ENCODE results near the gene SSR1. TPM values are rescaled to one million over a fixed set of nuclear protein-coding genes. Genes with fewer than 3 reads are reported as not detected.

The SSR1 gene
- total RNA-seq, 6 donors from 2014 or later, result 14.5 to 135 (median 57.7) TPM

- TF ChIP-seq CTCF (IDR thresholded peaks at IDR 0.05) (no peak), EP300 (IDR thresholded peaks at IDR 0.05) (no peak)
- Histone ChIP-seq H3K27me3 (no peaks in the 10 kb centered on the region), H3K36me3 (peaks cover 31 to 89% (median 63%) of the 10 kb centered on the region in 4 donors), H3K4me1 (peaks cover 3 to 11% (median 6%) of the 10 kb centered on the region in 4 donors), H3K9me3 (no peaks in the 10 kb centered on the region), H3K4me3 (no peak overlapping the region), H3K27ac (no peak overlapping the region)
- 94 to 98% methylated on average over 34 to 54 of the region's 62 CpGs for WGBS, 2 donors
- peak; percentile 18 to 74 for DNase-seq
- ATAC-seq (ENCODE audit: low FRiP score in 2 of 2), result no peak
Observed at GRCh38 chr6:7229376-7230326, 83.3 kb downstream of the SSR1 start.

GRCh38 chr6:7228662-7229375 lies 84.2 kb downstream of the SSR1 start:
- H3K4me1 ChIP-seq, result peaks cover 3 to 11% (median 6%) of the 10 kb centered on the region in 4 donors
- peaks cover 31 to 86% (median 60%) of the 10 kb centered on the region in 4 donors for H3K36me3 ChIP-seq
- DNase-seq (peak in 1 of 2 donors; percentile 56), ATAC-seq (ENCODE audit: low FRiP score in 2 of 2) (no peak)
- TF ChIP-seq POLR2A (IDR thresholded peaks at IDR 0.05), result no peak
- TF ChIP-seq POLR2AphosphoS5 (IDR thresholded peaks at IDR 0.05), result no peak
- TF ChIP-seq EP300 (IDR thresholded peaks at IDR 0.05), result no peak
- TF ChIP-seq CTCF (IDR thresholded peaks at IDR 0.05), result no peak
- H3K27ac ChIP-seq, result no peak overlapping the region
- H3K9me3 ChIP-seq, result no peaks in the 10 kb centered on the region
- no peaks in the 10 kb centered on the region for H3K27me3 ChIP-seq
- no peak overlapping the region for H3K4me3 ChIP-seq
- 93 to 94% methylated on average over 18 to 20 of the region's 21 CpGs for WGBS, 2 donors

DNA sequence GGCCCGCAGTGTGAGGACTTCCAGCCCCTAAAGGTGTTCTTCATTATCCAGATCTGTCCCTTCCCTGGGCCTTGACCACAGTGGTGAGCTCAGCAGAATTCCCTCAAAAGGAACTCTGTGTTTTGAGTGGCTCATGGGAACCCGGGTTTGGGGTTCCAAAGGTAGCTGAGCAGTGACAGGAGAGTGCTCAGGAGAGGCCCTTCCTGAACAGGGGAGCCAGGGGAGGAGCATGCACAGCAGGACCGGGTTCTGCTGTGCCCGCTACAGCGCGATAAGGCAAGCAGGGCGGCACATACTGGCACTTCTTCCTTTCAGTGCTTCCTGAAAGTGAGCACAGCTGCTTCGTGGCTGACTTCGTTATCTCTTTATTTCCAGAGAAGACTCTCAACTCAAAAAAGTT lies 88.3 kb downstream of the SSR1 start:
- H3K27ac ChIP-seq, result peak overlapping the region in 2 of 4 donors; percentile 38 to 44
- 72 to 73% methylated on average over 8 to 9 of the region's 9 CpGs for WGBS, 2 donors
- no peaks in the 10 kb centered on the region for H3K27me3 ChIP-seq
- peaks cover 9 to 13% (median 13%) of the 10 kb centered on the region in 4 donors for H3K4me1 ChIP-seq
- peaks cover 15 to 67% (median 42%) of the 10 kb centered on the region in 4 donors for H3K36me3 ChIP-seq
- DNase-seq (no peak), ATAC-seq (ENCODE audit: low FRiP score in 2 of 2) (no peak)
- H3K4me3 ChIP-seq, result no peak overlapping the region
- TF ChIP-seq POLR2A (IDR thresholded peaks at IDR 0.05) (no peak), POLR2AphosphoS5 (IDR thresholded peaks at IDR 0.05) (no peak)
- H3K9me3 ChIP-seq, result no peaks in the 10 kb centered on the region

DNA sequence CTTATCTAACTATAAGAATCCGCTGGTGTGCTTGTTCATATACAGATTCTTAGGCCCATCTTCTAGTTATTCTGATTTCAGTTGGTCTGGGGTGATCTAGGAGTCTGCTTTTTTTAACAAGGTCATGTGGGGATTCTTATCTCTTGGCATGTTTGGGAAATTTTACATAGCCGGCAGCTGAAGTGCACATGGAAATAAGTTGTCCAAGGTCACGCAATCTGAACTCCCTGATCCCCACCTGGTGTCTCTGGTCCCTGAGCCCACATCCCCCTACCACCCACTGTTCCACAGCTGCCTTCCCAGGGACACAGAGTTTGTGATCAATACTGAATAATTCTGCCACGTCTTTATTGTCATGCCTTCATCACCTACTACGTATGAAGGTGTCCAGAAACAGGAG lies 90.8 kb downstream of the SSR1 start:
- ATAC-seq (ENCODE audit: low FRiP score in 2 of 2), result no peak
- H3K27ac ChIP-seq, result no peak overlapping the region
- WGBS, 2 donors, result 82 to 90% methylated on average over 5 of the region's 5 CpGs
- no peaks in the 10 kb centered on the region for H3K9me3 ChIP-seq
- H3K36me3 ChIP-seq, result peaks cover 5 to 46% (median 23%) of the 10 kb centered on the region in 4 donors
- no peaks in the 10 kb centered on the region for H3K27me3 ChIP-seq
- no peak for DNase-seq
- peaks cover 28 to 36% (median 33%) of the 10 kb centered on the region in 4 donors for H3K4me1 ChIP-seq
- TF ChIP-seq POLR2A (IDR thresholded peaks at IDR 0.05), result no peak
- TF ChIP-seq POLR2AphosphoS5 (IDR thresholded peaks at IDR 0.05), result no peak
- TF ChIP-seq CTCF (IDR thresholded peaks at IDR 0.05), result no peak
- TF ChIP-seq EP300 (IDR thresholded peaks at IDR 0.05), result no peak
- H3K4me3 ChIP-seq, result no peak overlapping the region

- peak in 1 of 2 donors; percentile 20 for ATAC-seq (ENCODE audit: low FRiP score in 2 of 2)
- Histone ChIP-seq H3K4me3 (no peak overlapping the region), H3K27ac (peak overlapping the region in 3 of 4 donors; percentile 7 to 69 (median 56)), H3K9me3 (no peaks in the 10 kb centered on the region), H3K27me3 (no peaks in the 10 kb centered on the region), H3K36me3 (peaks cover 0 to 37% (median 16%) of the 10 kb centered on the region in 4 donors), H3K4me1 (peaks cover 39 to 52% (median 41%) of the 10 kb centered on the region in 4 donors)
- TF ChIP-seq POLR2AphosphoS5 (IDR thresholded peaks at IDR 0.05) (no peak), EP300 (IDR thresholded peaks at IDR 0.05) (no peak), CTCF (IDR thresholded peaks at IDR 0.05) (no peak), POLR2A (IDR thresholded peaks at IDR 0.05) (no peak)
- DNase-seq, result no peak
- WGBS, 2 donors, result 71 to 83% methylated on average over 6 of the region's 6 CpGs
Observed at GRCh38 chr6:7219310-7219709, 93.7 kb downstream of the SSR1 start.
